NCI-H2029 treated with DMSO at 0.1 percent for 48 hours (cell line): Measurements from ENCODE around the gene PCDH8.

Experiments
- DNase-seq: peaks from one replicate; lab custom pipeline; 2025; lab: John Stamatoyannopoulos, UW

Gene PCDH8

GRCh38 chr13:52848455-52849195, at the start of gene PCDH8:
Gene PCDH8, minus strand, starts transcription at chr13:52848640. Its CDS starts 204 bp downstream, at chr13:52848436.
- peak; percentile 28 for DNase-seq

GRCh38 chr13:52896827-52897659, 48.6 kb upstream of the PCDH8 start:
- no peak for DNase-seq

GRCh38 chr13:52894413-52894812, 46.0 kb upstream of the PCDH8 start:
- DNase-seq, result no peak

GRCh38 chr13:52892925-52893324, 44.5 kb upstream of the PCDH8 start:
- DNase-seq, result no peak

GRCh38 chr13:52891706-52892105, 43.3 kb upstream of the PCDH8 start:
- DNase-seq, result no peak

- no peak for DNase-seq
These were observed 38.7 kb upstream of the PCDH8 start for GRCh38 chr13:52887165-52887564.

GRCh38 chr13:52885141-52885540, 36.7 kb upstream of the PCDH8 start:
- no peak for DNase-seq

GRCh38 chr13:52884429-52885010, 36.1 kb upstream of the PCDH8 start:
- no peak for DNase-seq

GRCh38 chr13:52882785-52883184, 34.3 kb upstream of the PCDH8 start:
- DNase-seq, result no peak

GRCh38 chr13:52879950-52880741, 31.7 kb upstream of the PCDH8 start:
- DNase-seq, result no peak

- no peak for DNase-seq
These were observed 30.4 kb upstream of the PCDH8 start for GRCh38 chr13:52878831-52879230.

- no peak for DNase-seq
These were observed 21.7 kb upstream of the PCDH8 start for GRCh38 chr13:52870143-52870542.

- DNase-seq, result no peak
These were observed 21.2 kb upstream of the PCDH8 start for GRCh38 chr13:52869621-52870020.

GRCh38 chr13:52869050-52869449, 20.6 kb upstream of the PCDH8 start:
- no peak for DNase-seq

GRCh38 chr13:52868190-52868589, 19.8 kb upstream of the PCDH8 start:
- no peak for DNase-seq

GRCh38 chr13:52864941-52865340, 16.5 kb upstream of the PCDH8 start:
- DNase-seq, result no peak

GRCh38 chr13:52862358-52863206, 14.1 kb upstream of the PCDH8 start:
- peak; percentile 15 for DNase-seq

GRCh38 chr13:52852444-52852843, 4.0 kb upstream of the PCDH8 start:
- peak; percentile 40 for DNase-seq

GRCh38 chr13:52851137-52851962, 2.9 kb upstream of the PCDH8 start:
- peak; percentile 18 for DNase-seq
